NCI-H1092 treated with DMSO at 0.1 percent for 48 hours (cell line): ENCODE results near the gene ACHE.

Source experiments
- DNase-seq: peaks from one replicate; lab custom pipeline; 2025; lab: John Stamatoyannopoulos, UW

ACHE gene

GRCh38 chr7:100896732-100897608 is 1.3 kb upstream of the ACHE start:
- no peak for DNase-seq

- no peak for DNase-seq
Observed at GRCh38 chr7:100895956-100896731, 456 bp upstream of the ACHE start.

- DNase-seq = no peak
Observed at GRCh38 chr7:100894860-100895700, 608 bp downstream of the ACHE start.

GRCh38 chr7:100893910-100894721 is 1.6 kb downstream of the ACHE start:
- no peak for DNase-seq

- no peak for DNase-seq
Observed at GRCh38 chr7:100893318-100893895, 2.3 kb downstream of the ACHE start.

- DNase-seq = no peak
Observed at GRCh38 chr7:100892364-100893317, 3.0 kb downstream of the ACHE start.

GRCh38 chr7:100891568-100892247 is 4.0 kb downstream of the ACHE start:
- DNase-seq = no peak

- no peak for DNase-seq
Observed at GRCh38 chr7:100890653-100891567, 4.8 kb downstream of the ACHE start.

GRCh38 chr7:100888988-100889750 is 6.5 kb downstream of the ACHE start, which contains the start of gene UFSP1:
UFSP1 (minus strand) TSS chr7:100889715; CDS start chr7:100889271, 444 bp downstream.
- DNase-seq = no peak

- DNase-seq = no peak
Observed at GRCh38 chr7:100888291-100888987, 7.2 kb downstream of the ACHE start.

GRCh38 chr7:100887516-100888290 is 8.0 kb downstream of the ACHE start:
- DNase-seq = no peak

GRCh38 chr7:100886936-100887515 is 8.7 kb downstream of the ACHE start:
- no peak for DNase-seq

- DNase-seq = no peak
Observed at GRCh38 chr7:100886142-100886935, 9.3 kb downstream of the ACHE start.

- no peak for DNase-seq
Observed at GRCh38 chr7:100885440-100886141, 10.1 kb downstream of the ACHE start.
